Islet of Langerhans (tissue), 1 donor: ENCODE results near the gene TAF11L9.
"Not testable (repeated sequence)": the region's sequence is repeated elsewhere in the genome, so short reads cannot be mapped to it uniquely, and the experiment has no call there.

Experiments
- FAIRE-seq: peaks from one replicate; lab custom pipeline; 2011; peaks lifted over from hg19 to GRCh38; lab: Jason Lieb, UNC

TAF11L9 gene

DNA sequence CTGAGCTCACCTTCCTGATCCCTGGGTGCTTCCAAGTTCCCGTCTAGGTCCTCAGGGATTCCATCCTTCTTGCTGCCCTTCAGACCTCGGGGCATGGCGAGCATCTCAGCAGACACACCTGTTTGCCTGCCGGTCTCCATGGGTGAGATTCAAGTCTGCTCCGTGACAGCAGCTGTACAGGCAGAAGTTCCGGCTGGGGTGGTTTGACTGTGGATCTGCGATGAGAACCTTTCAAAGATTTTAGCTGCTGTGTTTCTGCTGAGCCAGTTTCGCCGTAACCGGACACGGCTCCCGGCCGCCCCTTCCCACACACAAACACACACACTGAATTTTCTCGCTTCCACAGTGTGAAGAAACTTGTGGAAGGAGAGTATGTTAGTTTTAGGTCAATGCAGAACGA, at the start of gene TAF11L9:
TAF11L9 (minus strand) TSS at position 140 of the 400 bp plus-strand sequence.
- FAIRE-seq, result not testable (repeated sequence)

- FAIRE-seq, result no peak
Measured at GRCh38 chr5:17634160-17634559, 40.0 kb upstream of the TAF11L9 start, which contains the start of gene TAF11L14. TAF11L14 (plus strand) TSS chr5:17634460.

DNA sequence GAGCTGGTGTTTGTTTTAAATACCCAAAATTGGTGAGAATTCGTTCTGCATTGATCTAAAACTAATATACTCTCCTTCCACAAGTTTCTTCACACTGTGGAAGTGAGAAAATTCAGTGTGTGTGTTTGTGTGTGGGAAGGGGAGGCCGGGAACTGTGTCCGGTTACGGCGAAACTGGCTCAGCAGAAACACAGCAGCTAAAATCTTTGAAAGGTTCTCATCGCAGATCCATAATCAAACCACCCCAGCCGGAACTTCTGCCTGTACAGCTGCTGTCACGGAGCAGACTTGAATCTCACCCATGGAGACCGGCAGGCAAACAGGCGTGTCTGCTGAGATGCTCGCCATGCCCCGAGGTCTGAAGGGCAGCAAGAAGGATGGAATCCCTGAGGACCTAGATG, 37.6 kb upstream of the TAF11L9 start, which contains the start of gene TAF11L13:
TAF11L13 (plus strand) TSS at position 301 of the 400 bp plus-strand sequence.
- FAIRE-seq, result not testable (repeated sequence)

GRCh38 chr5:17625686-17626085, 31.5 kb upstream of the TAF11L9 start:
- no peak for FAIRE-seq

DNA sequence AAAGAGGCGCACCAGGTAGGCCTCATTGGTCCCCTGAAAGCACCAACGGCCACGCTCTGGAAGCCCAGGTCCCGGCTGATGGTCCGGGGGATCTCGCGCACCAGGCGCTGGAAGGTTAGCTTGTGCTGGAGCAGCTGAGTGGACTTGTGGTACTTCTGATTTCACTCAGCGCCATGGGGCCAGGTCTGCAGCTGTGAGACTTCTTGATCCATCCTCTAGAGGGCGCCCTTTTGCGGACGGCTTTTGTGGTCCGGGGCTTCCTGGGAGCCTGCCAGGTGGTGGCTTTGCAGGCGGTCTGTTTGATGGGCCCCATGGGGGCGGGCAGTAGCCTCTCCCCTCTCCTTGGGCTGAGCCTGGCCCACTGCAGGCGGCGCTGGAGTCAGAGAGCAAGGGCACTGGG, 26.4 kb upstream of the TAF11L9 start:
- FAIRE-seq, result no peak

GRCh38 chr5:17619354-17619753, 25.2 kb upstream of the TAF11L9 start:
- no peak for FAIRE-seq

DNA sequence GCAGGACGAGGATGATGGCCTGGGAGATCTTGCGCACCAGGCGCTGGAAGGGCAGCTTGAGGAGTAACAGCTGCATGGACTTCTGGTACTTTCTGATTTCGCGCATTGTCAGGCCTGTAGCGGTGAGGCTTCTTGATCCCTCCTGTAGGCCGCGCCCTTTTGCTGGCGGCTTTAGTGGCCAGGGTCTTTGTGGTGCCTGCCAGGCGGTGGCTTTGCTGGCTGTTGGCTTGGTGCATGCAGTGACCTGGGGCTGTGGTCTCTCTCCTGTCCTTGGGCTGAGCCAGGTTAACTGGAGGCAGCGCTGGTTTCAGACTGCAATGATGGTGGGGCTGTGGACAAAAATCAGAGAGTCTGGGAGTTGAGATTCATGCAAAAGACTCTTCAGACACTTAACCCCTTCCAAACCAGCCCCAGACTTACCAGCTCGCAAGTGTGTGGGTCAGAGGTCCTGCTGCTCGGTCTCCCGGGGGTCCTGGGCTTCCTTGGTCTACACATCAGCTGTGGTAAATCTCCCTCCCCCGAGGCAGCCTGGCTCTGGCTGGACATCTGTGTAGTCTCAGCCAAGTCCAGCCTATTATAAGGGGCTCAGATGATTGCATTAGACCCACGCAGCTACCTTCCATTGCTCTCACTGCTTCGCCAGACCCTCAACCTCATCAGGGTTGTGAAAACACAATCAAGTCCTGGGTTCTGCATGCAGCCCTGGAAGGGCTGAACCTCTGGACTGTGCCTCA, 20.8 kb upstream of the TAF11L9 start:
- FAIRE-seq, result no peak

DNA sequence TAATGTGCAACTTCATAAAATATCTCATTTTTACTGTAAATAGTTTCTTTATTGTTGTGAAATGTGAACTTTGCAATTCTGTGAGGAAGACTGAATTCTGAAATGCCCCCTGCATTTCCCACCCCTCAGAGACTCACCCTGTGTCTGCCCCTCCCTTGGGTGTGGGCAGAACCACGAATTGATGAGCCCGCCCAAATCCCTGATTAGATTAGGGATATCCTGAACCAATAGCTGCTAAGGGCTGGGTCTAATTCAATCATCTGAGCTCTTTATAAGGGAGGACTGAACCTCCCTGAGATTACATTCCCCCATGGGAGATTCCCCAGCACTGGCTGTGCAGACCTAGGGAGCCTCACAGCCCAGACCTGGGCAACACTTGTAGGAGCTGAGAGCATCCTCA, 15.9 kb upstream of the TAF11L9 start, which contains the start of gene TAF11L12:
TAF11L12 (plus strand) TSS at position 301 of the 400 bp plus-strand sequence.
- FAIRE-seq, result not testable (repeated sequence)

DNA sequence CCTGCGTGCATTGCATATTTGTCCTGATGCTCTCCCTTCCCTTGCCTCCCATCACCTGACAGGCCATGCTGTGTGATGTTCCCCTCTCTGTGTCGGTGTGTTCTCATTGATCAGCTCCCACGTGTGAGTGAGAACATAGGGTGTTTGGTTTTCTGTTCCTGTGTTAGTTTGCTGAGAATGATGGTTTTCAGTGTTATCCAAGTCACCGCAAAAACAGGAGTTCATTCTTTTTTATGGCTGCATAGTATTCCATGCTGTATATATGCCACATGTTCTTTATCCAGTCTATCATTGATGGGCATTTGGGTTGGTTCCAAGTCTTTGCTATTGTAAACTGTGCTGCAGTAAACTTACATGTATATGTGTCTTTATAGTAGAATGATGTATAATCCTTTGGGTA, 13.3 kb upstream of the TAF11L9 start:
- FAIRE-seq, result not testable (repeated sequence)

DNA sequence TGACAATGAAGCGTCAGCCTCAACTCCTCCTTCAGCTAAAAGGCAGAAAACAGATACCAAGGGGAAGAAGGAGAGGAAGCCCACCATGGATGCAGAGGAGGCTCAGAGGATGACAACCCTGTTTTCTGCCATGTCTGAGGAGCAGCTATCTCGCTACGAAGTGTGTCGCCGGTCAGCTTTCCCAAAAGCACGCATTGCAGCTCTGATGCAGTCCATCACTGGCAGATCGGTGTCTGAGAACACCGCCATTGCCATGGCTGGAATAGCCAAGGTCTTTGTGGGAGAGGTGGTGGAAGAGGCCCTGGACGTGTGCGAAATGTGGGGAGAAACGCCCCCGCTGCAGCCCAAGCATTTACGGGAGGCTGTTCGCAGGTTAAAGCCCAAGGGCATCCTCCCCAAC, 10.8 kb upstream of the TAF11L9 start:
- no peak for FAIRE-seq

DNA sequence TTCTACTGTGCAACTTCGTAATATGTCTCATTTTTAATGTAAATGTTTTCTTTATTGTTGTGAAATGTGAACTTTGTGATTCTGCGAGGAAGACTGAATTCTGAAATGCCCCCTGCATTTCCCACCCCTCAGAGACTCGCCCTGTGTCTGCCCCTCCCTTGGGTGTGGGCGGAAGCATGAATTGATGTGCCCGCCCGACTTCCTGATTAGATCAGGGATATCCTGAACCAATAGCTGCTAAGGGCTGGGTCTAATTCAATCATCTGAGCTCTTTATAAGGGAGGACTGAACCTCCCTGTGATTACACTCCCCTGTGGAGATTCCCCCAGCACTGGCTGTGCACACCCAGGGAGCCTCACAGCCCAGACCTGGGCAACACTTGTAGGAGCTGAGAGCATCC, 9.7 kb upstream of the TAF11L9 start, which contains the start of gene TAF11L11:
TAF11L11 (plus strand) TSS at position 304 of the 400 bp plus-strand sequence.
- not testable (repeated sequence) for FAIRE-seq

GRCh38 chr5:17597728-17598127, 3.5 kb upstream of the TAF11L9 start, which contains the start of gene TAF11L10:
TAF11L10 (minus strand) TSS chr5:17597828.
- not testable (repeated sequence) for FAIRE-seq

- FAIRE-seq, result not testable (repeated sequence)
Measured at GRCh38 chr5:17590860-17591259, 3.3 kb downstream of the TAF11L9 start, which contains the start of gene TAF11L8. TAF11L8 (minus strand) TSS chr5:17590960.

DNA sequence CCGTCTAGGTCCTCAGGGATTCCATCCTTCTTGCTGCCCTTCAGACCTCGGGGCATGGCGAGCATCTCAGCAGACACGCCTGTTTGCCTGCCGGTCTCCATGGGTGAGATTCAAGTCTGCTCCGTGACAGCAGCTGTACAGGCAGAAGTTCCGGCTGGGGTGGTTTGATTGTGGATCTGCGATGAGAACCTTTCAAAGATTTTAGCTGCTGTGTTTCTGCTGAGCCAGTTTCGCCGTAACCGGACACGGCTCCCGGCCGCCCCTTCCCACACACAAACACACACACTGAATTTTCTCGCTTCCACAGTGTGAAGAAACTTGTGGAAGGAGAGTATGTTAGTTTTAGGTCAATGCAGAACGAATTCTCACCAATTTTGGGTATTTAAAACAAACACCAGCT, 8.5 kb downstream of the TAF11L9 start, which contains the start of gene TAF11L7:
TAF11L7 (minus strand) TSS at position 101 of the 400 bp plus-strand sequence.
- FAIRE-seq, result not testable (repeated sequence)
